ENCODE results near the gene PPIL3. TPM values are rescaled to one million over a fixed set of nuclear protein-coding genes. Genes with fewer than 3 reads are reported as not detected.

Gene PPIL3
- total RNA-seq, 2 experiments from 2014 or later: 97.9 to 99.4 TPM

GRCh38 chr2:200852605-200853004 lies 36.3 kb downstream of the PPIL3 start:
- ATAC-seq (no peak), DNase-seq (no peak)
- Mint-ChIP-seq H3K9me3 (no peaks in the 10 kb centered on the region), H3K4me3 (no peak overlapping the region), H3K27me3 (no peaks in the 10 kb centered on the region), H3K4me1 (ENCODE audit: low read depth) (peaks cover 8% of the 10 kb centered on the region), H3K36me3 (ENCODE audit: low read depth) (peaks cover 61% of the 10 kb centered on the region), H3K27ac (peak overlapping the region; percentile 3)
- intact Hi-C loops (cut with micrococcal nuclease): no loop called here
- POLR2A ChIA-PET: interaction anchor here (1.0 to 2.3 kb wide), 5 partner anchors 8 to 327 kb away, joined by 3 to 10 read pairs (median 6); no protein-coding TSS in a partner anchor
- CTCF ChIA-PET: interaction anchor here (1.1 to 1.2 kb wide), 2 partner anchors 19 to 33 kb away, joined by 3 read pairs; no protein-coding TSS in a partner anchor
- TF ChIP-seq CTCF (IDR thresholded peaks at IDR 0.05): no peak

GRCh38 chr2:200851398-200852248 lies 37.3 kb downstream of the PPIL3 start:
- H3K27ac Mint-ChIP-seq: peak overlapping the region; percentile 27
- POLR2A ChIA-PET: interaction anchor here (0.6 to 2.3 kb wide), 8 partner anchors 7 to 141 kb away, joined by 3 to 10 read pairs (median 4); no protein-coding TSS in a partner anchor
- intact Hi-C loops (cut with micrococcal nuclease): no loop called here

GRCh38 chr2:200850512-200851256 lies 38.2 kb downstream of the PPIL3 start:
- TF ChIP-seq CTCF (IDR thresholded peaks at IDR 0.05): no peak
- H3K27ac Mint-ChIP-seq: peak overlapping the region; percentile 28
- H3K27me3 Mint-ChIP-seq: no peaks in the 10 kb centered on the region
- H3K4me3 Mint-ChIP-seq: no peak overlapping the region
- ChIA-PET CTCF (interaction anchor here (1.4 kb wide), 1 partner anchor 34 kb away, joined by 3 read pairs; no protein-coding TSS in a partner anchor), POLR2A (interaction anchor here (2.3 to 3.5 kb wide), 3 partner anchors 13 to 36 kb away, joined by 8 to 19 read pairs (median 9); no protein-coding TSS in a partner anchor)
- intact Hi-C loops (cut with micrococcal nuclease): no loop called here
- peaks cover 45% of the 10 kb centered on the region for H3K36me3 Mint-ChIP-seq (ENCODE audit: low read depth)
- H3K4me1 Mint-ChIP-seq (ENCODE audit: low read depth): no peaks in the 10 kb centered on the region
- ATAC-seq (no peak), DNase-seq (no peak)
- H3K9me3 Mint-ChIP-seq: no peaks in the 10 kb centered on the region

More at GRCh38 chr2:200851398-200852248, 37.3 kb downstream of the PPIL3 start:
- no peaks in the 10 kb centered on the region for H3K9me3 Mint-ChIP-seq
- no peak overlapping the region for H3K4me3 Mint-ChIP-seq
- CTCF ChIA-PET: interaction anchor here (1.1 to 1.4 kb wide), 3 partner anchors 18 to 35 kb away, joined by 3 read pairs; no protein-coding TSS in a partner anchor
- no peak for ATAC-seq
- no peaks in the 10 kb centered on the region for H3K27me3 Mint-ChIP-seq
- peaks cover 52% of the 10 kb centered on the region for H3K36me3 Mint-ChIP-seq (ENCODE audit: low read depth)
- DNase-seq: no peak
- TF ChIP-seq CTCF (IDR thresholded peaks at IDR 0.05): no peak
- H3K4me1 Mint-ChIP-seq (ENCODE audit: low read depth): peaks cover 4% of the 10 kb centered on the region

GRCh38 chr2:200847939-200848338 lies 40.9 kb downstream of the PPIL3 start:
- DNase-seq (no peak), ATAC-seq (no peak)
- H3K4me3 Mint-ChIP-seq: no peak overlapping the region
- H3K4me1 Mint-ChIP-seq (ENCODE audit: low read depth): no peaks in the 10 kb centered on the region
- no peaks in the 10 kb centered on the region for H3K27me3 Mint-ChIP-seq
- no peak overlapping the region for H3K27ac Mint-ChIP-seq
- no peaks in the 10 kb centered on the region for H3K9me3 Mint-ChIP-seq
- ChIA-PET POLR2A (interaction anchor here (0.7 to 5.2 kb wide), 7 partner anchors 9 to 146 kb away, joined by 3 to 33 read pairs (median 5); no protein-coding TSS in a partner anchor), CTCF (no interaction called here)
- intact Hi-C loops (cut with micrococcal nuclease): no loop called here
- no peak for TF ChIP-seq CTCF (IDR thresholded peaks at IDR 0.05)
- peaks cover 27% of the 10 kb centered on the region for H3K36me3 Mint-ChIP-seq (ENCODE audit: low read depth)

Measured in activated CD8-positive, alpha-beta T cell treated with anti-CD3 and anti-CD28 coated beads for 36 hours (primary cell).